GM18909 (cell line): ENCODE results near the gene PLEKHJ1.
"Not testable (repeated sequence)": the region's sequence is repeated elsewhere in the genome, so short reads cannot be mapped to it uniquely, and the experiment has no call there.

ENCODE experiments used
- ATAC-seq: cut with Tn5 transposase; IDR thresholded peaks from one replicate; pipeline ENCODE4 v1.9.1; 2021; ENCODE audit warnings: mild to moderate bottlenecking; ENCODE audit not compliant: unreplicated experiment, poor library complexity

PLEKHJ1 gene

DNA sequence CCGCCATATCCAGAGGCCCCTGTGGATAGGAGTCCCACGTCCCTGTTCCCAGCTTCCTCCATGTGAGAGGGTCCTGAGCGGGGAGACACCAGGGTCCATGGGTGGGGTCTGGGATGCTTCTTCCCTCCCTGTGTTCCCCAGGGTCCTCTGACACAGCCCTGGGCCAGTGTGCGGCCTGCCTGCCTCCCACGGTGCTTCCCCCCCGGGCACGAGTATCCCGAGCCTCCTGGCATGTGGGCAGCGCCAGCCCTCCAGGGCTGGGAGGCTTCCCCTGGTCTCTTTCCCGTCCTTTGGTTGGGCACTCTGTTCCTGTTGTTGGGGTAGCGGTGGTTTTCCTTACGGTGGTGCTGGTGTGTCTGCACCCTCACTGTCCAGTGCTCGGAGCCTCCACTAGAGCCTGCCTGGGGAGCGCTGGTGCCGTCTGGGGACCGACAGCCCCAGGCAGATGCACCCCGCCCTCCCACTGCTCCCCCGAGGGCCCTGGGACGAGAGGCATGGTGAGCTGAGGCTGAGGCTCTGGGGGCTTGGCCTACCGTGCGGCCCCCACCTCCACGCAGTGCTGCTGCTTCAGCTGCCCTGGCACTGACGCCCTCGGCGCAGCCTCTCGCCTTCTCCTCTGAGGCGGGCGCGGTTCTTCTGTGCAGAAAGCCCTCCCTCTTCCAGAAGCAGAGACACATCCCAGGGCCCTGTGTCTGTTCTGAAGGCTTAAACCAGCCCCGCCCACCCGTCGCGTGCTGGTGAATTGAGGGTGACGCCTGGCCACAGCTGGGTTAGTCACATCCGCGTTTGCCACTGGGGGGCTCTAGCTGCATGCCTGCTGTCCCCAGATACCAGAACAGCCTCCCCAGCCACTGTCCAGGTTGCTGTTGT lies 27.9 kb downstream of the PLEKHJ1 start:
- no peak for ATAC-seq

GRCh38 chr19:2207008-2207407 lies 29.1 kb downstream of the PLEKHJ1 start:
- no peak for ATAC-seq

DNA sequence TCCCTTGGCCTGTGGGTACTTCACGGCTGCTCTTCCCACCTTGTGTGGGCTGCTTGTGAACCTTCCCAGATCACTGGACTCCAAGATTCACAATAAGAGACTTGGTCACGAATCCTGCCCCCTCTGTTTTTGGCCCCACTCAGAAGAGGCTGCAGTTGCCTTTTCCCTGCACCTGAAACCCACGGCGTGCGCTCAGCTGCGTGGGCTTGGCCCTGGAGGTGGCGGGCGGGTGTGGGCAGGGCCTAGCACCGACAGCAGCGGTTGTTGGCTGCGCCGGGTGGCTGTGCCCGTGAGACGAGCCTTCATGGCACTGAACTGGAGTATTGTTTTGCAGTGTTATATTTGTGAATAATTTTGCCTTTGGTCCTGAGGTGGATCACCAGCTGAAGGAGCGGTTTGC lies 33.8 kb downstream of the PLEKHJ1 start:
- ATAC-seq, result no peak

- no peak for ATAC-seq
These were observed 34.5 kb downstream of the PLEKHJ1 start for GRCh38 chr19:2201473-2202148.

- not testable (repeated sequence) for ATAC-seq
These were observed 35.4 kb downstream of the PLEKHJ1 start for GRCh38 chr19:2200624-2201294.

DNA sequence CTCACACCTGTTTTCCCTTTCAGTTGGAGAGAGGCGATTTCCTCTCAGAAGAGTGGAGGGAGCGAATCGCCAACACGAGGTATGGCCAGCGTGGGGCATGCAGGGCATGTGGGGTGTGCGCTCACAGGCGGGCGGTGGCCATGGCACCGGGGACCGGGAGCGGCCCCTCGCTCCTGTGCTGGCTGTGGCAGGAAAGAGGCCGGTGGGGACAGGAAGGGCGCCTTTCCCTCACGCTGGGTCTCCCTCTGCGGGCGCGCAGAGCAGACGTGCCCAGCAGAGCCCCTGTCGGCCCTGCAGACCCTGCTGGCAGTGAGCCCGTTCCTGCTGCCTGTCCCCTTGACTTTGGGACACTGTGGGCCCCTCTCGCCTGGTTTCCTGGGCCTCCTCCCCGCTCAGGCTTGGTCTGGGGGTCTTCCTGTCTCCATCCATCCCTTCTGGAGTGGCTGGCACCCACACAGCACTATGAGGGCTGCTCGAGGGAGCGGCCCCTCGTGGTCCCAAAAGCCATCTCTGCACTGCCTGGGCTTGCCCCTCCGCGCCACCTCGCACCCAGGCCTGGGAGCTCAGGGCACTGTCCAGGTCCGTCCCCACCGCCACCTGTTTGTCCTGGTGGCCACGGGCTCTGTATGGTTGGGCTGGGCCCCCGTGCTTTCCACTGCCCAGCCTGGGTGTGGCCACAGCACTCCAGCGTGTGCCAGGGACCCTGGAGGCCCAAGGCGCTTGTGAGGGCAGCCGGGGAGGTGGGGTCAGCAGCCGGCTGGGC lies 36.1 kb downstream of the PLEKHJ1 start:
- ATAC-seq, result no peak

DNA sequence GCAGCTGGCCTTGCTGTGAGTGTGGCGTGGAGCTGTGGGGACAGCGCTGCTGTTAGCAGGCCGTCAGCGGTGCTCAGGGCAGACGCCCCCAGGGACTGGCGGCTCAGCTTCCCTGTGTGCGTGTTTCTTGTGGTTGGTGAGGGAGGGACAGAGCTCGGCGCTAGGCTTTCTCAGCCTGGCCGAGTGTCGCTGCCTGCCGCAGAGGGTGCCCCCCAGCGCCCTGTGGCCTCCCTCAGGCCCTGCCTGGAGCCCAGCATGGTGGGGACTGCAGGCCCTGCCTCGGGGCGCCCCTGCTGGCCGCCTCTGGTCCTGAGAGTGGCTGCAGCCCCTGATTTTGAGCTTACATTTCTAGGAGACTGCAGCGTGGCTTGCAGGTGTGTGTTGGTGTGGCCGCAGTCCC lies 36.9 kb downstream of the PLEKHJ1 start:
- ATAC-seq, result no peak

GRCh38 chr19:2198317-2198716 lies 37.8 kb downstream of the PLEKHJ1 start:
- ATAC-seq, result no peak

DNA sequence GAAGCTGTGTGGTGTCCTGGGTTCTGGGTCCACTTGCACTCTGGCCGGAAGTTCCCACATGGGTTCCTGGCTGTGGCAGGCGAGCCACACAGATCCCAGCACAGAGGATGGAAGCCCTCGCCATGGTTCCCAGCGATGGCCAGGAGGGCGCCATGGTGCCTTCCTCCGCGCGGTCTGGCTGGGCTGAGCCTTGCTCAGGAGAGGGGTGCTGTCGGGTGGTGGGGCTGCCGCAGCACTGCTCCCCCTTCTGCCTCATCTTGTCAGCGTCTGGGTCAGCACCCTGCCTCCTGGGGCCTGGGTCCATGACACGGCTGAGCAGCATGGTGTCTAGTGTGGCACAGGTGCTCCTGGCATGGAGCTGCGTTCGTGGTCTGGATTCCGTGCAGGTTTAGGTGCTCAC lies 38.9 kb downstream of the PLEKHJ1 start:
- no peak for ATAC-seq

DNA sequence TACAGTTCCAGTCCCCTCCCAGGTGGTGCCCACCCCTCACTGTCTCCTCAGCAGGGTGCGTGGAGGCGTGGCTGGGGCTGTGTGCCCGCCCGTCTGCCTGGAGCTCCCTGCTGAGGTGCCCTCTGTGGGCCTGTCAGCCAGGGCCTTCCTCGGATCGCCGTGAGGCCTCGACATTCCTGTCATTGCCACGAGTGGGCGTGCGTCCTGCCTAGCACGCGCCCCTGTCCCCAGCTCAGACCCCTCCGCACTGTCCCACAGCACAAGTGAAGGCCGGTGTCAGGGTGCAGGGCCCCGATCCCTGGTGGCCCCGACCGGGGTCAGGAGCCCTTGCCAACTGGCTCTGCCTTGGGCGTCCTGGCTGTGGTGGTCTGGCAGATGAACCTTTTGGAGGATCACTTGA lies 40.2 kb downstream of the PLEKHJ1 start:
- no peak for ATAC-seq

DNA sequence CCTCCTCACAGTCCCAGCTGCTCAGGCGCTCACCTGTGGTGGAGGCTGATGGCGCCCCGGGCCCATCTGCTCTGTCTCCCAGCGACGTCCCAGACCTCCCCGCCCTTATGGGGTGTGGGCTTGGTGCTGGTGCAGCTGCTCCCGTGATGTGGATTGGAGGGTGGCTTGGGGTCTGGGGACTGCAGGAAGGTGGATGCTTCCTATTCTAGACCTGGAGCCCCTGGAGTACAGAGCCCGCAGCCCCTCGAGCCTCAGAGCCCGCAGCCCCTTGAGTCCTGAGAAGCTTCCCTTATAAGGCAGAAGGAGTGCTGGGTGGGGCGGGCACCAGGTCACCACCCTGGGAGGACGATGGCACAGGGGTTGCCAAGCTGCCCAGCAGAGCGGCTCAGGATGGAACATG lies 40.8 kb downstream of the PLEKHJ1 start:
- no peak for ATAC-seq

- no peak for ATAC-seq
These were observed 41.5 kb downstream of the PLEKHJ1 start for GRCh38 chr19:2194513-2195078.

- no peak for ATAC-seq
These were observed 42.3 kb downstream of the PLEKHJ1 start for GRCh38 chr19:2193807-2194206.

- ATAC-seq, result no peak
These were observed 43.3 kb downstream of the PLEKHJ1 start for GRCh38 chr19:2192862-2193261.

- ATAC-seq, result no peak
These were observed 44.4 kb downstream of the PLEKHJ1 start for GRCh38 chr19:2191456-2192310.

DNA sequence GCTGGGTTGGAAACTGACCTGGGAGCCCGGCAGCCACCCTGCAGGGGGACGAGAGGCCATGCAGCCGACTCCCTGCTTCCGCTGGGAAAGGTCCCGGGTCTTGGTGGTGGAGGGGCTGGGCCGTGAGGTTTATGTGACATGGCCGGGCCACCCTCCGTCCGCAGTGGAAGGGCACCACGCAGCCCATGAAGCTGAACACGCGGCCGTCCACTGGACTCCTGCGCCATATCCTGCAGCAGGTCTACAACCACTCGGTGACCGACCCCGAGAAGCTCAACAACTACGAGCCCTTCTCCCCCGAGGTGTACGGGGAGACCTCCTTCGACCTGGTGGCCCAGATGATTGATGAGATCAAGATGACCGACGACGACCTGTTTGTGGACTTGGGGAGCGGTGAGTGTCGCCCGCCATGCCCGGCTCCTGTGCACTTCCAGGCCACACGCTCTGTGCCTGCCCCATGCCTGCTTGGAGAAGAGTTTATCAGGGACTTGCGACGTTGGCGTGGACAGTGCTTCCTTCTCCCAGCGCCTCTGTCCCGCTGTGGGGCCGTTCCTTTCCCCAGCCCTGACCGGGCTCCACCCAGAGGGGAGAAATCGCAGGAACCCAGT lies 45.2 kb downstream of the PLEKHJ1 start:
- no peak for ATAC-seq

- ATAC-seq, result no peak
These were observed 46.2 kb downstream of the PLEKHJ1 start for GRCh38 chr19:2189880-2190279.

GRCh38 chr19:2188708-2189385 lies 47.3 kb downstream of the PLEKHJ1 start:
- no peak for ATAC-seq
